Fibroblast of villous mesenchyme (primary cell): ENCODE results near the gene LONRF3. TPM values are rescaled to one million over a fixed set of nuclear protein-coding genes. Genes with fewer than 3 reads are reported as not detected.
"Not testable (repeated sequence)": the region's sequence is repeated elsewhere in the genome, so short reads cannot be mapped to it uniquely, and the experiment has no call there.

Experiments
- DNase-seq: peaks from one replicate; pipeline ENCODE4 v3.0.0-alpha.2; 2010; ENCODE audit warnings: low read depth
- H3K4me3 ChIP-seq: 2 replicates; pipeline ENCODE4 v1.5.1; 2011; ENCODE audit warnings: low read depth, mild to moderate bottlenecking, low read length
- total RNA-seq: library from RNA; depleted of rRNA; stranded (reverse); fragments of >200 nt; gene quantifications from 2 replicates; pipeline ENCODE4 v1.2.3, GENCODE V29; 2012
- TF ChIP-seq, protein P1 (sequence below): IDR thresholded peaks from 2 replicates; pipeline ENCODE4 v1.5.1; 2012; ENCODE audit warnings: low read depth, mild to moderate bottlenecking, low read length; ENCODE audit not compliant: insufficient read depth

Gene LONRF3
- total RNA-seq, 1 donor, result 0.43 TPM

DNA sequence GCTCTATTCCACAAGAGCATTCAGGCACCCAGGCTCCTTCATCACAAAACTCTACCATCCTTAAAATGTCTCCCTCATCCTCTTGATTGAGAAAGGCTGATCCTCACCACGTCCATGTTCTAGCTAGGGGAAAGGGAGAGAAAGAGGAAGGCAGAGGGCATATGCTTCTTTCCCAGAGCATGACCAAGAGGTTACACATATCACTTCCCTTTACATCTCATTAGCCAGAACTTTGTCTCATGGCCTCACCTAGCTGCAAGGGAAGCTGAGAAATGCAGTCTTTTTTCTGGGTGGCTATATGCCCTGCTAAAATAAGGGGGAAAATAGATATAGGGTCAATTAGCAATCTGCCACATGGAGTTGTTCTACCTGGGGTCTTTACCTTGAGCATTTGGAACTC is 42.7 kb downstream of the LONRF3 start:
- no peak for DNase-seq

DNA sequence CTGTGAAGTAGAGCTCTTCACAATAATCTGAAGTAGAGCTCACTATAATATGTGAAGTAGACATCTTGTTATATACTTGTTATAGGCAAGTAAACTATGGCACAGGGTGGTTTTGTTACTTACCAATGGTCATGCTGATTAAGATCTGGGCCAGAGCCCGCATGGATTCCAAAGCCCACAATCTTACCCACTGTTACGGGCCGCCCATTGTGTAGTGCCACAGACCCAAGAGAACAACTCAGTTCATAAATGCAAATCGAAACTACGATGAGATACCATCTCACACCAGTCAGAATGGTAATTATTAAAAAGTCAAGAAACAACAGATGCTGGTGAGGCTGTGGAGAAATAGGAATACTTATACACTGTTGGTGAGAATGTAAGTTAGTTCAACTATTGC is 51.5 kb downstream of the LONRF3 start:
- no peak overlapping the region for H3K4me3 ChIP-seq
- DNase-seq, result no peak
- TF ChIP-seq, protein P1, sequence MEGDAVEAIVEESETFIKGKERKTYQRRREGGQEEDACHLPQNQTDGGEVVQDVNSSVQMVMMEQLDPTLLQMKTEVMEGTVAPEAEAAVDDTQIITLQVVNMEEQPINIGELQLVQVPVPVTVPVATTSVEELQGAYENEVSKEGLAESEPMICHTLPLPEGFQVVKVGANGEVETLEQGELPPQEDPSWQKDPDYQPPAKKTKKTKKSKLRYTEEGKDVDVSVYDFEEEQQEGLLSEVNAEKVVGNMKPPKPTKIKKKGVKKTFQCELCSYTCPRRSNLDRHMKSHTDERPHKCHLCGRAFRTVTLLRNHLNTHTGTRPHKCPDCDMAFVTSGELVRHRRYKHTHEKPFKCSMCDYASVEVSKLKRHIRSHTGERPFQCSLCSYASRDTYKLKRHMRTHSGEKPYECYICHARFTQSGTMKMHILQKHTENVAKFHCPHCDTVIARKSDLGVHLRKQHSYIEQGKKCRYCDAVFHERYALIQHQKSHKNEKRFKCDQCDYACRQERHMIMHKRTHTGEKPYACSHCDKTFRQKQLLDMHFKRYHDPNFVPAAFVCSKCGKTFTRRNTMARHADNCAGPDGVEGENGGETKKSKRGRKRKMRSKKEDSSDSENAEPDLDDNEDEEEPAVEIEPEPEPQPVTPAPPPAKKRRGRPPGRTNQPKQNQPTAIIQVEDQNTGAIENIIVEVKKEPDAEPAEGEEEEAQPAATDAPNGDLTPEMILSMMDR, result no peak

More for the DNA sequence above, 42.7 kb downstream of the LONRF3 start:
- H3K4me3 ChIP-seq, result no peak overlapping the region
- TF ChIP-seq, protein P1, result no peak

DNA sequence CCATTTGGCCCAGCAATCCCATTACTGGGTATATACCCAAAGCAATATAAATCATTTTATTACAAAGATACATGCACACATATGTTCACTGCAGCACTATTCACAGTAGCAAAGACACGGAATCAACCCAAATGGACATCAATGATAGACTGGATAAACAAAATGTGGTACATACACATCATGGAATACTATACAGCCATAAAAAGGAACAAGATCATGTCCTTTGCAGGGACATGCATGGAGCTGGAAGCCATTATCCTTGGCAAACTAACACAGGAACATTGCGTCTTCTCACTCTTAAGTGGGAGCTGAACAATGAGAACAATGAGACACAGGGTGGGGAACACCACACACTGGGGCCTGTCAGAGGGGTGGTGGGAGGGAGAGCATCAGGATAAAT is 51.9 kb downstream of the LONRF3 start:
- H3K4me3 ChIP-seq, result not testable (repeated sequence)

DNA sequence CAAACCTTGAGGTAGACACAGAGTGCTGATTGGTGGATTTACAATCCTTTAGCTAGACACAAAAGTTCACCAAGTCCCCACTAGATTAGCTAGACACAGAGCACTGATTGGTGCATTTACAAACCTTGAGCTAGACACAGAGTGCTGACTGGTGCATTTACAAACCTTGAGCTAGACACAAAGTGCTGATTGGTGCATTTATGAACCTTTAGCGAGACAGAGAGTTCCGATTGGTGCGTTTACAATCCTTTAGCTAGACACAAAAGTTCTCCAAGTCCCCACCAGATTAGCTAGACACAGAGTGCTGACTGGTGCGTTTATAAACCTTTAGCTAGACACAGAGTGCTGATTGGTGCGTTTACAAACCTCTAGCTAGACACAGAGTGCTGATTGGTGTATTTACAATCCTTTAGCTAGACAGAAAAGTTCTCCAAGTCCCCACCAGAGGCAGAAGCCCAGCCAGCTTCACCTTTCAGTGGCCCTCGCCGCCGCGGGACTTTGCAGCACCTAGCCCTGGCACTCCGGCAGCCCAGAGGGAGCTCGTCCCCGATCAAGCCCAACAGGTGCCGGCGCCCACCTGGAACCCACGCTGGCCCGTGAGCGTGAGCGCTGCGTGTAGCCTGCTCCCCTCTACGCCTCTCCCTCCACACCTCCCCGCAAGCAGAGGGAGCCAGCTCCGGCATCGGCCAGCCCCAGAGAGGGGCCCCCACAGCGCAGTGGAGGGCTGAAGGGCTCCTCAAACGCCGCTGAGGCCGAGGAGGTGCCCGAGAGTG is 53.7 kb downstream of the LONRF3 start:
- DNase-seq, H3K4me3 ChIP-seq: not testable (repeated sequence)

More for the DNA sequence above, 51.9 kb downstream of the LONRF3 start:
- DNase-seq, result not testable (repeated sequence)

DNA sequence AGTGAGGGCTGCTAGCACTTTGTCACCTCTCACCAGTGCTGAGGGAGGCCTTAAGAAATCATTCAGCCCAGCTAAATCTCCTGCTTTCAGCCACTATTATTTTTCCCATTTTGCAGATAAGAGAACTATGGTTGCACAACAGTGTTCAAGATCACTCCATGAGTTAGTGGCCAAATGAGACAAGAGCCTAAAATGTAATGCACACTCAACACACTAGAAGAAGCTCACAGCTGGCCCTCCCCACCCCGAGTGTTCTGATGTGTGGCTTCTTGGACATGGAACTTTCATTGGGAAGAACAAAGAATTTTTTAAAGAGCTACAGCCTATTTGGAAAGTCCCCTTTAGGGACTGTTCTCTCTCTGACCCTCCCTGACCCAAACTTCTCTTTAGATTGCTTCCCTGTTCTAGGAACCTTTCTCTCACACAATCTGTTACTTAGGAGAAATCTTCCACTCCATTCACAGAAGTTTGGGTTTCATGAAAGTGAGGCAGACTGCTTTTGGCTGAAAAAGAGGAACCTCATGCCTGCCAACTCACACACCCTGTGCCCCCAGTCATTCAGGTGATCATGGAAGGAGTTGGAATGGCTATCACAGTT is 54.4 kb downstream of the LONRF3 start:
- DNase-seq, result no peak
- H3K4me3 ChIP-seq, result no peak overlapping the region
- TF ChIP-seq, protein P1, result no peak

DNA sequence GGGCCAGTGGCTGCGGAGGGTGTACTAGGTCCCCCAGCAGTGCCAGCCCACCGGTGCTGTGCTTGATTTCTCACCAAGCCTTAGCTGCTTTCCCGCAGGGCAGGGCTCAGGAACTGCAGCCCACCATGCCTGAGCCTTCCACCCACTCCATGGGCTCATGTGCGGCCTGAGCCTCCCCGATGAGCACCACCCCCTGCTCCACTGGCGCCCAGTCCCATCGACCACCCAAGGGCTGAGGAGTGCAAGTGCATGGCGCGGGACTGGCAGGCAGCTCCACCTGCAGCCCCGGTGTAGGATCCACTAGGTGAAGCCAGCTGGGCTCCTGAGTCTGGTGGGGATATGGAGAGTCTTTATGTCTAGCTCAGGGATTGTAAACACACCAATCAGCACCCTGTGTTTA is 55.2 kb downstream of the LONRF3 start:
- DNase-seq, H3K4me3 ChIP-seq: not testable (repeated sequence)

DNA sequence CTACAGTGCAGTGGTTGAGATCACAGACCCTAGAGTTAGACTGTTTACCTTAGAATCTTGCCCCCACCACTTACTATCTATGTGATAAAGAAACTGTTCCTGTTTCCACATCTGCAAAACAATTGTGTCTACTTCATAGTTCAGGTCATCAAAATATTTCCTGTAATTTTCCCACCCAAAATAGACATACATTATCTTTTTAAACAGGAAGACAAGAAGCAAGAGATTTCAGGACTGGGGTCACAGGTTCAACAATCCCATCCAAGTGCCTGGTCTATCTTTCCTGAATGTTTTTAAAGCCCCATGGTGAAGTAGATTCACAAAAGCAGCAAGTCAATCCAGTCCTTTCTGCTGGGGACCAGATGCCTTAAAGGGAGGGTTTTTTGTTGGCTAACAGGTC is 56.6 kb downstream of the LONRF3 start:
- H3K4me3 ChIP-seq, result no peak overlapping the region
- DNase-seq, result no peak
- TF ChIP-seq, protein P1, result no peak

DNA sequence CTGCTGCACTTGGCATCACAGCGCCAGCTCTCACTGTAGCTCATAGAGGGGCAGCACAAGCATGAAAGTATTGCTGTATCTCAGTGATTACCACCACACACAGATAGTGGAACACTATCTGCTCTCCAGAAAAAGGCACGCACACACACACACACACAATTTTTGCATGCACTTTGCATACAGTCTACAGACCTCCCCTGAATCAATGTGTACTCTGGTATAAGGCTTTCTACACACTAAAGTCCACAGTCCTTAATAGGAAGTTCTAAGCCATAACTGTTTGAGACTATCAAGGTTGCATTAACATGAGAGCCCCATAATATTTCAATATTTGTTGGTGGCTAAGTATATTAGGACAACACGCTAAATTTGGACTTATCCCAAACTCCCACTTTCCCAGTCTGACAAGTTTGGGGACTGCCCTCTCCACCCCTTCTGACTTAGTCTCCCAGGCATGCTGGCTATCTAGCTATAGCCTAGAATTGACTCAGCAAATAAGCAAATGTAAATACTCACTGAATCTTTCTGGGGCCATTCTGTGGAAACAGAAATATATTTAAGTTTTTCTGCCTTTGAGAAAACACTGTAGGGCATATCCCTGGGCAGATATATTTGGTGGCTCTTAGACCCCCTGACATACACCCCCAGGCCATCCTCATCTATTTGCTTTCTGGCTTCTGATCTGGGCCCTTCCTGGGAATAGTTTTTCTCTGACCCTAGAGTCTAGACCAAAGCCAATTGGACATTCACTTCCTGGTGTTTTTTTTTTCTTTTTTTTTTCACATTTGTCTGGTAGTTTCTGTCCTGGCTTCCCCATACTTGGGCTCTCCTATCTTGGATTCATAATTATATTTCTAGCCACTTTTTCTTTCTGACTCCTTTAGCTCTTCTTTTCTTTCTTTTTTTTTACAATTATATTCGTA is 62.0 kb downstream of the LONRF3 start:
- DNase-seq, result no peak
- TF ChIP-seq, protein P1, result no peak
- H3K4me3 ChIP-seq, result no peak overlapping the region
